ENCODE results near the gene USP6. TPM values are rescaled to one million over a fixed set of nuclear protein-coding genes. Genes with fewer than 3 reads are reported as not detected.
"Not testable (repeated sequence)": the region's sequence is repeated elsewhere in the genome, so short reads cannot be mapped to it uniquely, and the experiment has no call there.

The USP6 gene
- total RNA-seq, 1 experiment from 2014 or later, result under 0.01 TPM

- DNase-seq (ENCODE audit: low read depth), result not testable (repeated sequence)
Measured at GRCh38 chr17:5135131-5135712, 19.4 kb downstream of the USP6 start.

GRCh38 chr17:5135726-5136579 is 20.1 kb downstream of the USP6 start:
- DNase-seq (ENCODE audit: low read depth), result no peak

GRCh38 chr17:5136580-5137412 is 21.0 kb downstream of the USP6 start:
- not testable (repeated sequence) for DNase-seq (ENCODE audit: low read depth)

GRCh38 chr17:5137511-5138197 is 21.8 kb downstream of the USP6 start:
- not testable (repeated sequence) for DNase-seq (ENCODE audit: low read depth)

GRCh38 chr17:5138198-5138544 is 22.3 kb downstream of the USP6 start:
- not testable (repeated sequence) for DNase-seq (ENCODE audit: low read depth)

GRCh38 chr17:5138616-5139457 is 23.0 kb downstream of the USP6 start:
- DNase-seq (ENCODE audit: low read depth), result no peak

- DNase-seq (ENCODE audit: low read depth), result no peak
Measured at GRCh38 chr17:5139458-5139732, 23.6 kb downstream of the USP6 start.

GRCh38 chr17:5142877-5143276 is 27.0 kb downstream of the USP6 start:
- not testable (repeated sequence) for DNase-seq (ENCODE audit: low read depth)

GRCh38 chr17:5146122-5146521 is 30.3 kb downstream of the USP6 start:
- not testable (repeated sequence) for DNase-seq (ENCODE audit: low read depth)

- DNase-seq (ENCODE audit: low read depth), result not testable (repeated sequence)
Measured at GRCh38 chr17:5160702-5161101, 44.9 kb downstream of the USP6 start.

GRCh38 chr17:5161793-5162192 is 46.0 kb downstream of the USP6 start:
- not testable (repeated sequence) for DNase-seq (ENCODE audit: low read depth)

- no peak for DNase-seq (ENCODE audit: low read depth)
Measured at GRCh38 chr17:5164436-5164835, 48.6 kb downstream of the USP6 start.

- DNase-seq (ENCODE audit: low read depth), result peak; percentile 6
Measured at GRCh38 chr17:5165791-5166564, 50.1 kb downstream of the USP6 start.

GRCh38 chr17:5175027-5175426 is 59.2 kb downstream of the USP6 start:
- not testable (repeated sequence) for DNase-seq (ENCODE audit: low read depth)

- no peak for DNase-seq (ENCODE audit: low read depth)
Measured at GRCh38 chr17:5179003-5179402, 63.2 kb downstream of the USP6 start.

GRCh38 chr17:5181509-5182305 is 65.9 kb downstream of the USP6 start:
- no peak for DNase-seq (ENCODE audit: low read depth)

- no peak for DNase-seq (ENCODE audit: low read depth)
Measured at GRCh38 chr17:5182597-5183409, 67.0 kb downstream of the USP6 start.

GRCh38 chr17:5183410-5183793 is 67.6 kb downstream of the USP6 start:
- DNase-seq (ENCODE audit: low read depth), result no peak
